PC-9 (cell line): ENCODE measurements around the gene CACNA1B. TPM values are rescaled to one million over a fixed set of nuclear protein-coding genes. Genes with fewer than 3 reads are reported as not detected.

ENCODE experiments used
- BruUV-seq: library from RNA; stranded (reverse); fragments of 400-500 nt; replicated peaks from 2 replicates; lab custom pipeline; 2021; lab: Mats Ljungman, UMichigan
- CTCF ChIA-PET: fragments of 300-600 bp; sonication (Branson Sonifier 250); formaldehyde crosslinking; loops from one replicate; lab custom pipeline; 2022; ENCODE audit warnings: antibody characterized with exemption; lab: Charles Lee
- POLR2A ChIA-PET: fragments of 300-600 bp; sonication (Branson Sonifier 250); formaldehyde crosslinking; loops from one replicate; lab custom pipeline; 2022; ENCODE audit warnings: antibody characterized with exemption; ENCODE audit not compliant: unreplicated experiment; lab: Charles Lee
- DNase-seq, 2 experiments: peaks; one replicate each; pipeline versions ENCODE4 v3.0.0 to v3.0.0-alpha.2; 2015 to 2022; ENCODE audit warnings: mixed read lengths in 1 of 2
- H2AFZ ChIP-seq: fragments of 200-600 bp; sonication (generic); 2 replicates; pipeline ENCODE4 v1.8.1; 2017; ENCODE audit warnings: antibody characterized with exemption
- H3F3A ChIP-seq: fragments of 200-600 bp; sonication (generic); 2 replicates; pipeline ENCODE4 v1.8.1; 2017; ENCODE audit warnings: antibody characterized with exemption, mild to moderate bottlenecking, low read depth; ENCODE audit not compliant: insufficient read depth
- H3K27ac ChIP-seq: fragments of 200-600 bp; sonication (generic); 2 replicates; pipeline ENCODE4 v1.6.1; 2016; ENCODE audit warnings: mixed run types
- H3K27me3 ChIP-seq: fragments of 200-600 bp; sonication (generic); 2 replicates; pipeline ENCODE4 v1.6.1; 2016; ENCODE audit warnings: low read depth, mixed run types; ENCODE audit not compliant: insufficient read depth
- H3K36me3 ChIP-seq: fragments of 200-600 bp; sonication (generic); 2 replicates; pipeline ENCODE4 v1.6.1; 2016; ENCODE audit warnings: low read depth, mixed run types
- H3K4me1 ChIP-seq: fragments of 200-600 bp; sonication (generic); replicated peaks from 2 replicates; pipeline ENCODE4 v1.6.1; 2016; ENCODE audit warnings: mixed run types; ENCODE audit not compliant: insufficient read depth
- H3K4me2 ChIP-seq: fragments of 200-600 bp; sonication (generic); 2 replicates; pipeline ENCODE4 v1.6.1; 2017; ENCODE audit warnings: mixed run types
- H3K4me3 ChIP-seq: fragments of 200-600 bp; sonication (generic); 2 replicates; pipeline ENCODE4 v1.6.1; 2016; ENCODE audit warnings: mixed run types
- H3K79me2 ChIP-seq: fragments of 200-600 bp; sonication (generic); 2 replicates; pipeline ENCODE4 v1.6.1; 2017; ENCODE audit warnings: low read depth, mixed run types
- H3K9me2 ChIP-seq: fragments of 200-600 bp; sonication (generic); 2 replicates; pipeline ENCODE4 v1.8.1; 2017; ENCODE audit warnings: mild to moderate bottlenecking; ENCODE audit not compliant: insufficient read depth
- H3K9me3 ChIP-seq: fragments of 200-600 bp; sonication (generic); 2 replicates; pipeline ENCODE4 v1.8.1; 2016; ENCODE audit warnings: low read depth; ENCODE audit not compliant: insufficient read depth
- H4K20me1 ChIP-seq: fragments of 200-600 bp; sonication (generic); 2 replicates; pipeline ENCODE4 v1.8.1; 2017; ENCODE audit not compliant: insufficient read depth
- EZH2 ChIP-seq: fragments of 200-600 bp; sonication (generic); IDR thresholded peaks from 2 replicates; pipeline ENCODE4 v1.8.0; 2017; ENCODE audit warnings: antibody characterized with exemption, low read depth
- intact Hi-C: fragments of 100-400 bp; cut with micrococcal nuclease; formaldehyde crosslinking; loops from one replicate; pipeline ENCODE4 v1.10.0; 2022; ENCODE audit not compliant: unreplicated experiment
- total RNA-seq: library from RNA; stranded (reverse); gene quantifications from 2 replicates; pipeline ENCODE4 v1.2.3, GENCODE V29; 2021
- TF ChIP-seq, protein P1 (sequence below): fragments of 200-600 bp; sonication (generic); conservative IDR thresholded peaks from 2 replicates; pipeline ENCODE4 v1.6.1; 2017; ENCODE audit warnings: mixed run types, antibody characterized with exemption, mild to moderate bottlenecking, moderate library complexity

Gene CACNA1B
- total RNA-seq, 1 experiment from 2014 or later, result not detected

DNA sequence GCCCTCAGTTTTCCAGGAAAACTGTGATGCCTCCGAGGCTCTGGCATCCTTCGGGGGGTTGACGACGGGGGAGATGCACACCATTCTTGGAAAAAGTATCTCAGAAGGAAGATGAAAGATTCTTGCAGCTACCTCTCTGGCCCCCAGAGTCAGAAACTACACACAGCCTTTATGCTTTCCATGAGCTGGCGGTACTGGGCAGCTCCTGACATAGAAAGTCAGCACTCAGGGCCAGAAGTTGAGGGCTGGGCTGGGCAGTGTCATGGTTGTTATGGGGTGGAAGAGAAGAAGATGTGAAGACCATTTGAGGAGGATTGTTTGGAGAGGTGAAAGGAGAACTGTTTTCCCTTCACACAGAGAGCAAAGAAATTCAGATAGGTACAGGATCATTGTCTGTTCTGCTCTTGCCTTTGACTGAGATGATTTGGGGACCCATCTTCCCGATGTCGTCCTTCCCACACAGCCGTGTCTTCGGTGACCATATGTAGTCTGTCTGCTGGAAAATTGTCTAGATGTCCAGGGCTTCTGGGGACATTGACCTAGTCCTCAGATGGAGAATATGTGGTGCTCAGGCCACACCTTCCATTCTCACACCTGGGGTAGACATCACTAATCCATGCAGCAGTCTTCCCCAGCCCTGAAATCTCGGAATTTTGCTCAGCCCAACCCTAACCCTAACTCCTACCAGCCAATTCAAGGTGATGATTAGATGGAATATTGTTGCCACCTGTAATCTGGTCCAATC lies 237.1 kb downstream of the CACNA1B start:
- no peak overlapping the region for H3K4me2 ChIP-seq
- no peaks in the 10 kb centered on the region for H3F3A ChIP-seq
- no peak overlapping the region for H3K27ac ChIP-seq
- ChIA-PET POLR2A (interaction anchor here (0.7 kb wide), 1 partner anchor 23 kb away, joined by 3 read pairs; no protein-coding TSS in a partner anchor), CTCF (no interaction called here)
- TF ChIP-seq, protein P1, sequence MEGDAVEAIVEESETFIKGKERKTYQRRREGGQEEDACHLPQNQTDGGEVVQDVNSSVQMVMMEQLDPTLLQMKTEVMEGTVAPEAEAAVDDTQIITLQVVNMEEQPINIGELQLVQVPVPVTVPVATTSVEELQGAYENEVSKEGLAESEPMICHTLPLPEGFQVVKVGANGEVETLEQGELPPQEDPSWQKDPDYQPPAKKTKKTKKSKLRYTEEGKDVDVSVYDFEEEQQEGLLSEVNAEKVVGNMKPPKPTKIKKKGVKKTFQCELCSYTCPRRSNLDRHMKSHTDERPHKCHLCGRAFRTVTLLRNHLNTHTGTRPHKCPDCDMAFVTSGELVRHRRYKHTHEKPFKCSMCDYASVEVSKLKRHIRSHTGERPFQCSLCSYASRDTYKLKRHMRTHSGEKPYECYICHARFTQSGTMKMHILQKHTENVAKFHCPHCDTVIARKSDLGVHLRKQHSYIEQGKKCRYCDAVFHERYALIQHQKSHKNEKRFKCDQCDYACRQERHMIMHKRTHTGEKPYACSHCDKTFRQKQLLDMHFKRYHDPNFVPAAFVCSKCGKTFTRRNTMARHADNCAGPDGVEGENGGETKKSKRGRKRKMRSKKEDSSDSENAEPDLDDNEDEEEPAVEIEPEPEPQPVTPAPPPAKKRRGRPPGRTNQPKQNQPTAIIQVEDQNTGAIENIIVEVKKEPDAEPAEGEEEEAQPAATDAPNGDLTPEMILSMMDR, result no peak
- TF ChIP-seq EZH2, result no peak
- H3K79me2 ChIP-seq, result no peaks in the 10 kb centered on the region
- no peaks in the 10 kb centered on the region for H3K9me3 ChIP-seq
- no peak for DNase-seq
- no peaks in the 10 kb centered on the region for H3K9me2 ChIP-seq
- H3K4me1 ChIP-seq, result no peaks in the 10 kb centered on the region
- H3K4me3 ChIP-seq, result no peak overlapping the region
- intact Hi-C loops, result no loop called here
- H3K27me3 ChIP-seq, result peaks cover 85% of the 10 kb centered on the region
- no TSS peak for BruUV-seq
- no peak overlapping the region for H2AFZ ChIP-seq
- H3K36me3 ChIP-seq, result no peaks in the 10 kb centered on the region
- H4K20me1 ChIP-seq, result no peaks in the 10 kb centered on the region

DNA sequence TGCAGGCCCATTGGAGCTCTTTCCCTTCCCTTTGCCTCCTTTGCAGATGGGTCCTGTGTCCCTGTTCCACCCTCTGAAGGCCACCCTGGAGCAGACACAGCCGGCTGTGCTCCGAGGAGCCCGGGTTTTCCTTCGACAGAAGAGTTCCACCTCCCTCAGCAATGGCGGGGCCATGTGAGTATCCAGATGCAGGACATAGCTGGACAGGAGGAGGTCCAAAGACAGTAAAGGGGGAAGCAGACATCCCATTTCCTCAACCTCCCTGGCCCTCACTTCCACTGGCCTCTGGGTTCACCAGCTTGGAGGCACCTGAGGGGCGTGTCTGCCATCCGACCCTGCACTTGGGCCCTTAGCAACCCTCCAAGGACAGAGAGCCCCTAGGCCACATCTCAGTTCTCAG lies 237.9 kb downstream of the CACNA1B start:
- TF ChIP-seq, protein P1, result no peak
- TF ChIP-seq EZH2, result no peak
- intact Hi-C loops, result no loop called here
- Histone ChIP-seq H3K9me2 (no peaks in the 10 kb centered on the region), H3K4me3 (no peak overlapping the region), H4K20me1 (no peaks in the 10 kb centered on the region), H3K9me3 (no peaks in the 10 kb centered on the region), H3K36me3 (no peaks in the 10 kb centered on the region), H3K27me3 (peaks cover 87% of the 10 kb centered on the region), H3K4me2 (no peak overlapping the region), H2AFZ (no peak overlapping the region), H3F3A (no peaks in the 10 kb centered on the region), H3K4me1 (no peaks in the 10 kb centered on the region), H3K79me2 (no peaks in the 10 kb centered on the region), H3K27ac (no peak overlapping the region)
- no peak for DNase-seq
- ChIA-PET POLR2A (no interaction called here), CTCF (interaction anchor here (0.6 kb wide), 1 partner anchor 113 kb away, joined by 7 read pairs; no protein-coding TSS in a partner anchor)
- BruUV-seq, result no TSS peak

DNA sequence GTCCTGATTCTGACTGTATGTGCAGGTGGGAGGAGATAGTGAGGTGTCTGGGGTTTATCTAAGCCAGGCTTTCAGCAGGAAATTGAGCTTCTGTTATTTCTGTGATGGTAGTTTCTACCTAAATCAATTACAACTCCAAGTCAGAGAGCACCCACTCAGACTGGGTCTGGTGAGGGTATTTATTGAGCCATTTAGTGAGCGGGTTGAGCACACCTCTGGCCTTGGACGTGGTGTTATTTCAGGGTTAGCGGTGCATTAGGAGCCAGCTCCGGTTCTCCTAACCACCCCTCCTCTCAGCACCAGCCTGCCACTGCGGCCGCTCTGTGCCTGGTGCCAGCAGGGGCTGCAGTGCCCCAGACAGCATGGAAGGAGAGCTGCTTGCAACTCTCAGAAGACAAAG lies 238.9 kb downstream of the CACNA1B start:
- no peaks in the 10 kb centered on the region for H3K79me2 ChIP-seq
- H2AFZ ChIP-seq, result no peak overlapping the region
- H3K9me3 ChIP-seq, result no peaks in the 10 kb centered on the region
- peaks cover 87% of the 10 kb centered on the region for H3K27me3 ChIP-seq
- H3K36me3 ChIP-seq, result no peaks in the 10 kb centered on the region
- POLR2A ChIA-PET, result no interaction called here
- no peak overlapping the region for H3K4me3 ChIP-seq
- TF ChIP-seq EZH2, result no peak
- TF ChIP-seq, protein P1, result no peak
- no peak for DNase-seq
- no peaks in the 10 kb centered on the region for H4K20me1 ChIP-seq
- CTCF ChIA-PET, result no interaction called here
- intact Hi-C loops, result no loop called here
- no TSS peak for BruUV-seq
- H3K4me1 ChIP-seq, result no peaks in the 10 kb centered on the region
- no peak overlapping the region for H3K27ac ChIP-seq
- no peaks in the 10 kb centered on the region for H3F3A ChIP-seq
- no peaks in the 10 kb centered on the region for H3K9me2 ChIP-seq
- H3K4me2 ChIP-seq, result no peak overlapping the region
